Left lung (tissue), 10 donors: ENCODE results near the gene LMNB1. TPM values are rescaled to one million over a fixed set of nuclear protein-coding genes. Genes with fewer than 3 reads are reported as not detected.

Experiments
- ATAC-seq: fragments of 200-7000 bp; cut with Tn5 transposase; one replicate; pipeline ENCODE4 v1.9.1; 2020; ENCODE audit warnings: moderate library complexity
- DNase-seq, 4 donors: peaks; one replicate each; pipeline ENCODE4 v3.0.0-alpha.2; 2013 to 2020
- H3K27ac ChIP-seq, 2 donors: fragments of 200-600 bp; sonication (generic) in 1 of 2; one replicate each; pipeline versions ENCODE4 v1.5.0 to v1.8.0; 2020 to 2021
- H3K27me3 ChIP-seq, 2 donors: fragments of 200-600 bp; sonication (generic) in 1 of 2; one replicate each; pipeline versions ENCODE4 v1.5.0 to v1.8.0; 2020 to 2021
- H3K36me3 ChIP-seq, 2 donors: fragments of 200-600 bp; sonication (generic) in 1 of 2; one replicate each; pipeline versions ENCODE4 v1.5.0 to v1.8.0; 2020 to 2021
- H3K4me1 ChIP-seq, 2 donors: fragments of 200-600 bp; one replicate each; pipeline ENCODE4 v1.8.0; 2021
- H3K4me3 ChIP-seq, 2 donors: fragments of 200-600 bp; sonication (generic) in 1 of 2; one replicate each; pipeline versions ENCODE4 v1.5.0 to v1.8.0; 2020 to 2021; ENCODE audit warnings: mild to moderate bottlenecking in 1 of 2
- H3K9me3 ChIP-seq, 2 donors: fragments of 200-600 bp; sonication (generic) in 1 of 2; one replicate each; pipeline versions ENCODE4 v1.5.0 to v1.8.0; 2020 to 2021
- CTCF ChIP-seq, 2 donors: fragments of 200-600 bp; sonication (generic) in 1 of 2; IDR thresholded peaks; one replicate each; pipeline versions ENCODE4 v1.5.0 to v1.8.0; 2021; ENCODE audit warnings: antibody characterized with exemption in 2 of 2
- intact Hi-C, 2 donors: fragments of 100-400 bp; cut with DNase I; formaldehyde crosslinking; loops; one replicate each; pipeline versions ENCODE4 v1.11.2 to v1.14.2; 2022
- polyA plus RNA-seq, 6 donors: library from polyadenylated mRNA; unstranded; fragments of 120-200 nt; gene quantifications; one replicate each; pipeline ENCODE4 v1.2.1, GENCODE V29; 2013; ENCODE audit not compliant: insufficient read length in 6 of 6
- total RNA-seq, 2 donors: library from RNA; stranded (reverse); fragmentation: NEBNext Ultra II Directional; extraction: Animal tissue kit (Norgen Biotek cat#: 25700); gene quantifications; one replicate each; pipeline ENCODE4 v1.2.1, GENCODE V29; 2021
- donor health status: DM: no; HTN: yes; CAD: no.
- donor health status: DM: no; HTN: no; CAD: no.

The LMNB1 gene
- total and polyA plus RNA-seq, 8 donors: 23.2 to 175 (median 96.3) TPM

- Histone ChIP-seq H3K27me3 (no peaks in the 10 kb centered on the region), H3K27ac (no peak overlapping the region), H3K4me1 (no peaks in the 10 kb centered on the region), H3K36me3 (no peaks in the 10 kb centered on the region), H3K4me3 (no peak overlapping the region), H3K9me3 (no peaks in the 10 kb centered on the region)
- ATAC-seq: no peak
- TF ChIP-seq CTCF (IDR thresholded peaks at IDR 0.05): no peak
- intact Hi-C loops: no loop called here
- no peak for DNase-seq
Measured at GRCh38 chr5:126741361-126741760, 35.6 kb upstream of the LMNB1 start.

GRCh38 chr5:126742425-126742824 lies 34.5 kb upstream of the LMNB1 start:
- Histone ChIP-seq H3K36me3 (no peaks in the 10 kb centered on the region), H3K4me3 (no peak overlapping the region), H3K9me3 (no peaks in the 10 kb centered on the region), H3K27ac (no peak overlapping the region), H3K27me3 (no peaks in the 10 kb centered on the region), H3K4me1 (no peaks in the 10 kb centered on the region)
- intact Hi-C loops: no loop called here
- DNase-seq (no peak), ATAC-seq (no peak)
- TF ChIP-seq CTCF (IDR thresholded peaks at IDR 0.05): no peak

- Histone ChIP-seq H3K27ac (no peak overlapping the region), H3K27me3 (no peaks in the 10 kb centered on the region), H3K9me3 (no peaks in the 10 kb centered on the region), H3K4me1 (peaks cover 0 to 16% of the 10 kb centered on the region in 2 donors), H3K36me3 (no peaks in the 10 kb centered on the region), H3K4me3 (no peak overlapping the region)
- ATAC-seq (no peak), DNase-seq (no peak)
- intact Hi-C loops: no loop called here
- no peak for TF ChIP-seq CTCF (IDR thresholded peaks at IDR 0.05)
Measured at GRCh38 chr5:126744836-126745235, 32.1 kb upstream of the LMNB1 start.

- H3K4me1 ChIP-seq: peaks cover 0 to 16% of the 10 kb centered on the region in 2 donors
- ATAC-seq (no peak), DNase-seq (no peak)
- H3K27me3 ChIP-seq: no peaks in the 10 kb centered on the region
- H3K36me3 ChIP-seq: no peaks in the 10 kb centered on the region
- H3K9me3 ChIP-seq: no peaks in the 10 kb centered on the region
- H3K27ac ChIP-seq: no peak overlapping the region
- H3K4me3 ChIP-seq: no peak overlapping the region
- no peak for TF ChIP-seq CTCF (IDR thresholded peaks at IDR 0.05)
- intact Hi-C loops: no loop called here
Measured at GRCh38 chr5:126745259-126745992, 31.5 kb upstream of the LMNB1 start.

GRCh38 chr5:126746290-126746689 lies 30.6 kb upstream of the LMNB1 start:
- no peak for TF ChIP-seq CTCF (IDR thresholded peaks at IDR 0.05)
- Histone ChIP-seq H3K36me3 (no peaks in the 10 kb centered on the region), H3K27ac (no peak overlapping the region), H3K9me3 (no peaks in the 10 kb centered on the region), H3K4me1 (peaks cover 0 to 16% of the 10 kb centered on the region in 2 donors), H3K27me3 (no peaks in the 10 kb centered on the region), H3K4me3 (no peak overlapping the region)
- intact Hi-C loops: no loop called here
- ATAC-seq (no peak), DNase-seq (no peak)
